H1 (cell line): ENCODE measurements around the gene GNA12. TPM values are rescaled to one million over a fixed set of nuclear protein-coding genes. Genes with fewer than 3 reads are reported as not detected.

Experiments
- CBX5 ChIP-seq: fragments of 300-800, 300-1000 bp; sonication (generic); IDR thresholded peaks from 2 replicates; pipeline ENCODE4 v1.7.1; 2016; ENCODE audit warnings: antibody characterized with exemption, low read length, low read depth
- HDAC6 ChIP-seq: IDR thresholded peaks from one replicate; pipeline ENCODE4 v1.7.1; 2012; ENCODE audit warnings: low read depth, mild to moderate bottlenecking, inconsistent platforms, low read length, moderate library complexity
- KDM5A ChIP-seq: fragments of 200-600 bp; IDR thresholded peaks from 2 replicates; pipeline ENCODE4 v1.7.1; 2012; ENCODE audit warnings: mild to moderate bottlenecking, low read length, inconsistent platforms, mixed read lengths
- RAD21 ChIP-seq, 2 experiments: IDR thresholded peaks in 1 of 2; conservative IDR thresholded peaks in 1 of 2; 2 replicates each; pipeline ENCODE4 v1.6.1; 2011; ENCODE audit warnings: low read depth in 2 of 2, low read length in 2 of 2, improper control_type of control experiment in 1 of 2, inconsistent platforms in 1 of 2, mild to moderate bottlenecking in 1 of 2, moderate library complexity in 1 of 2
- RBBP5 ChIP-seq: IDR thresholded peaks from 2 replicates; pipeline ENCODE4 v1.7.1; 2012; ENCODE audit warnings: low read depth, mild to moderate bottlenecking, inconsistent platforms, low read length, moderate library complexity, borderline replicate concordance
- RNF2 ChIP-seq: fragments of 200-900, 300-1000 bp; sonication (generic); IDR thresholded peaks from 2 replicates; pipeline ENCODE4 v1.7.1; 2016; ENCODE audit warnings: borderline replicate concordance, low read depth, mild to moderate bottlenecking, antibody characterized with exemption, low read length; ENCODE audit not compliant: poor library complexity, severe bottlenecking; ENCODE audit errors: missing control alignments
- SIRT6 ChIP-seq: IDR thresholded peaks from one replicate; pipeline ENCODE4 v1.7.1; 2012; ENCODE audit warnings: low read length, inconsistent platforms
- YY1 ChIP-seq: IDR thresholded peaks from 2 replicates; pipeline ENCODE4 v1.6.1; 2011; ENCODE audit warnings: low read depth, mild to moderate bottlenecking, low read length
- polyA plus RNA-seq, 7 experiments: library from polyadenylated mRNA; depleted of rRNA in 3 of 7; stranded (reverse) in 5 of 7; unstranded in 2 of 7; fragments of >200 nt in 5 of 7; fragments of 200-250 nt in 2 of 7; gene quantifications; 1 replicate in 5 of 7; 2 replicates in 1 of 7; 4 replicates in 1 of 7; pipeline versions ENCODE4 v1.2.1 to v1.2.3, GENCODE V29; 2011 to 2013; ENCODE audit warnings: missing spikeins in 2 of 7, mixed read lengths in 2 of 7
- total RNA-seq: library from RNA; stranded (reverse); fragmentation: NEBNext Ultra II Directional; extraction: Animal tissue kit (Norgen Biotek cat#: 25700); gene quantifications from 2 replicates; pipeline ENCODE4 v1.2.1, GENCODE V29; 2021
- TF ChIP-seq, protein P1 (sequence below): IDR thresholded peaks from 2 replicates; pipeline ENCODE4 v1.6.1; 2012; ENCODE audit warnings: inconsistent platforms

Gene GNA12
- total and polyA plus RNA-seq, 2 of the 8 experiments (the other 6 are each of a cell fraction or from before 2014, with no cell fraction given) = 96.5 to 109 TPM

DNA sequence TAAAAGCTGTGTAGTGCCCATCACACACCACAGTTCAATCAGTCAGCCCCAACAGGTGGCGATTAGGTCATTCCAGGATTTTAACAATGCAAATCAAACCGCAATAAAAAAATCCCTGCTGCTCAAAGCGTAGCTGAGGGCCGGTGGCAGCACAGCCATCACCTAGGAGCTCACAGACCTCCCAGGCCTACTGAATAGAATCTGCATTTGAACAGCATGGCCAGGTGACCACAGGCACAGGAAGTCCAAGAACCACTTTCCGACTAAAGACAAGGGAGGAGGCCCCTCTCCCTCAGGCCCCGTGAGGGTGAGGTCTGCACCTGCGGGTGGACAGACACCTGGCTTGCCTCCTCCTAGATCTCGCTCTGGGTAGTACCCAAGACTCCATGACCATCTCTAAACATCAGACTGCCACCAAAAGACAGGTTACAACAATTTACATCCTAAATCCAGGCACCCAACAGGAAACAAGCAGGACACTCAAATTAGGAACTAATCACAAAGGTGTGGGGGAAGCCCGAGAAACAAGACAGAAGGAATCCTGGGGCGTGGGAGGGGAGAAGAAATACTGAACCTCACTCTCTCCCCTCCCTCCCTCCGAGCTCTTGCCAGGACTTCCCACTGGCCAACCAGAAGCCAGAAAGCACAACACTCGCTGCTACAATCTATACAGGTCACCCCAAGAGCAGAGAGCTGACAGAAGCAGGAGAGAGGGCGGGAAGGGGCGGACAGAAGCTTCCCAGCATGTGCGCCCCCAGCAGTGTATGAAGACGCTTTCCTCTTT, 19.2 kb downstream of the GNA12 start (continued):
- TF ChIP-seq, protein P1, sequence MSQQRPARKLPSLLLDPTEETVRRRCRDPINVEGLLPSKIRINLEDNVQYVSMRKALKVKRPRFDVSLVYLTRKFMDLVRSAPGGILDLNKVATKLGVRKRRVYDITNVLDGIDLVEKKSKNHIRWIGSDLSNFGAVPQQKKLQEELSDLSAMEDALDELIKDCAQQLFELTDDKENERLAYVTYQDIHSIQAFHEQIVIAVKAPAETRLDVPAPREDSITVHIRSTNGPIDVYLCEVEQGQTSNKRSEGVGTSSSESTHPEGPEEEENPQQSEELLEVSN = peak; percentile 94
- TF ChIP-seq YY1 = no peak
- no peak for TF ChIP-seq CBX5
- no peak for TF ChIP-seq RAD21 (IDR thresholded peaks at IDR 0.05 in 1 of 2, conservative IDR thresholded peaks at IDR 0.05 in 1 of 2; ENCODE audit: low read depth in 2 of 2, low read length in 2 of 2)
- no peak for TF ChIP-seq HDAC6
- TF ChIP-seq KDM5A = no peak
- no peak for TF ChIP-seq RNF2
- TF ChIP-seq RBBP5 = 0 out of 2 replicates have a peak, but pooled peaks have one; percentile 24
- TF ChIP-seq SIRT6 = no peak
